GM21576 (cell line): ENCODE measurements around the gene RAD52.
A peak's percentile ranks its signal among the peaks of the same experiment; 100 is the strongest.

Experiments used
- ATAC-seq: cut with Tn5 transposase; IDR thresholded peaks from one replicate; pipeline ENCODE4 v1.9.1; 2021; ENCODE audit warnings: mild to moderate bottlenecking, moderate library complexity; ENCODE audit not compliant: unreplicated experiment

The RAD52 gene

GRCh38 chr12:949453-950191, at the start of gene RAD52:
Gene RAD52 (minus strand): TSS chr12:949694. CDS start chr12:933058, 16,636 bp downstream.
- peak; percentile 78 for ATAC-seq

- ATAC-seq: peak; percentile 73
These were observed 48.8 kb upstream of the RAD52 start for GRCh38 chr12:998020-998874.

- ATAC-seq: no peak
These were observed 48.0 kb upstream of the RAD52 start for GRCh38 chr12:997505-997904.

GRCh38 chr12:996881-997280, 47.4 kb upstream of the RAD52 start:
- no peak for ATAC-seq

- no peak for ATAC-seq
These were observed 43.2 kb upstream of the RAD52 start for GRCh38 chr12:992647-993046.

GRCh38 chr12:991350-992333, 42.1 kb upstream of the RAD52 start:
- ATAC-seq: no peak

GRCh38 chr12:990661-991349, 41.3 kb upstream of the RAD52 start, which contains the start of gene ERC1:
Gene ERC1 (plus strand): TSS chr12:991223. CDS start chr12:1027904, 36,681 bp downstream.
- ATAC-seq: peak; percentile 81

- ATAC-seq: peak; percentile 9
These were observed 40.5 kb upstream of the RAD52 start for GRCh38 chr12:989751-990660.

GRCh38 chr12:989051-989450, 39.6 kb upstream of the RAD52 start:
- no peak for ATAC-seq

GRCh38 chr12:988646-989045, 39.2 kb upstream of the RAD52 start:
- ATAC-seq: no peak

- ATAC-seq: no peak
These were observed 32.5 kb upstream of the RAD52 start for GRCh38 chr12:981961-982360.

- no peak for ATAC-seq
These were observed 31.8 kb upstream of the RAD52 start for GRCh38 chr12:981176-981828.

GRCh38 chr12:979349-979748, 29.9 kb upstream of the RAD52 start:
- no peak for ATAC-seq

GRCh38 chr12:977156-977555, 27.7 kb upstream of the RAD52 start:
- no peak for ATAC-seq

GRCh38 chr12:976644-977043, 27.1 kb upstream of the RAD52 start:
- ATAC-seq: no peak

GRCh38 chr12:974271-974862, 24.9 kb upstream of the RAD52 start:
- ATAC-seq: no peak

GRCh38 chr12:971991-972390, 22.5 kb upstream of the RAD52 start:
- ATAC-seq: no peak

GRCh38 chr12:969821-970220, 20.3 kb upstream of the RAD52 start:
- ATAC-seq: no peak
